ENCODE measurements around the gene XRRA1.

- TF ChIP-seq CTCF (IDR thresholded peaks at IDR 0.05) (no peak), EZH2 (IDR thresholded peaks at IDR 0.05) (no peak), EZH2phosphoT487 (IDR thresholded peaks at IDR 0.05) (no peak)
Measured at GRCh38 chr11:74863410-74863809, 85.5 kb downstream of the XRRA1 start.

Measured in neural progenitor cell (in vitro differentiated cells).